WTC11 (cell line): Measurements from ENCODE around the gene MOV10.

Experiments
- EMX1 ChIP-seq: fragments of 250-450 bp; sonication (Bioruptor Pico); IDR thresholded peaks from 2 replicates; pipeline ENCODE4 v1.8.0; 2021; ENCODE audit warnings: mild to moderate bottlenecking
- NR2C2 ChIP-seq: sonication (generic); formaldehyde crosslinking; IDR thresholded peaks from 2 replicates; pipeline ENCODE4 v1.8.0; 2022; ENCODE audit warnings: mild to moderate bottlenecking, missing genetic modification reagents
- PRRX2 ChIP-seq: fragments of 250-450 bp; sonication (Bioruptor Pico); IDR thresholded peaks from 2 replicates; pipeline ENCODE4 v1.8.0; 2021; ENCODE audit warnings: mild to moderate bottlenecking
- USF1 ChIP-seq: sonication (generic); formaldehyde crosslinking; IDR thresholded peaks from 2 replicates; pipeline ENCODE4 v1.8.0; 2022; ENCODE audit warnings: mild to moderate bottlenecking, missing genetic modification reagents
- ZNF281 ChIP-seq: sonication (generic); formaldehyde crosslinking; IDR thresholded peaks from 2 replicates; pipeline ENCODE4 v1.8.0; 2023; ENCODE audit warnings: mild to moderate bottlenecking, missing genetic modification reagents
- ZNF396 ChIP-seq: fragments of 250-450 bp; sonication (Bioruptor Pico); IDR thresholded peaks from 2 replicates; pipeline ENCODE4 v1.8.0; 2021; ENCODE audit warnings: mild to moderate bottlenecking, moderate library complexity, borderline replicate concordance
- TF ChIP-seq, protein P1 (sequence below): fragments of 200-600 bp; IDR thresholded peaks from 2 replicates; pipeline ENCODE4 v1.8.0; 2022; ENCODE audit warnings: antibody characterized with exemption
- TF ChIP-seq, protein P2 (sequence below): sonication (generic); formaldehyde crosslinking; IDR thresholded peaks from 2 replicates; pipeline ENCODE4 v1.8.0; 2022; ENCODE audit warnings: mild to moderate bottlenecking, missing genetic modification reagents

GRCh38 chr1:112698366-112699310, 24.2 kb downstream of the MOV10 start:
- no peak for TF ChIP-seq EMX1
- TF ChIP-seq, protein P1, sequence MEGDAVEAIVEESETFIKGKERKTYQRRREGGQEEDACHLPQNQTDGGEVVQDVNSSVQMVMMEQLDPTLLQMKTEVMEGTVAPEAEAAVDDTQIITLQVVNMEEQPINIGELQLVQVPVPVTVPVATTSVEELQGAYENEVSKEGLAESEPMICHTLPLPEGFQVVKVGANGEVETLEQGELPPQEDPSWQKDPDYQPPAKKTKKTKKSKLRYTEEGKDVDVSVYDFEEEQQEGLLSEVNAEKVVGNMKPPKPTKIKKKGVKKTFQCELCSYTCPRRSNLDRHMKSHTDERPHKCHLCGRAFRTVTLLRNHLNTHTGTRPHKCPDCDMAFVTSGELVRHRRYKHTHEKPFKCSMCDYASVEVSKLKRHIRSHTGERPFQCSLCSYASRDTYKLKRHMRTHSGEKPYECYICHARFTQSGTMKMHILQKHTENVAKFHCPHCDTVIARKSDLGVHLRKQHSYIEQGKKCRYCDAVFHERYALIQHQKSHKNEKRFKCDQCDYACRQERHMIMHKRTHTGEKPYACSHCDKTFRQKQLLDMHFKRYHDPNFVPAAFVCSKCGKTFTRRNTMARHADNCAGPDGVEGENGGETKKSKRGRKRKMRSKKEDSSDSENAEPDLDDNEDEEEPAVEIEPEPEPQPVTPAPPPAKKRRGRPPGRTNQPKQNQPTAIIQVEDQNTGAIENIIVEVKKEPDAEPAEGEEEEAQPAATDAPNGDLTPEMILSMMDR = no peak
- TF ChIP-seq USF1 (CRISPR knock-in tag) = no peak
- no peak for TF ChIP-seq PRRX2
- TF ChIP-seq ZNF396 (CRISPR knock-in tag) = no peak
- TF ChIP-seq, protein P2, sequence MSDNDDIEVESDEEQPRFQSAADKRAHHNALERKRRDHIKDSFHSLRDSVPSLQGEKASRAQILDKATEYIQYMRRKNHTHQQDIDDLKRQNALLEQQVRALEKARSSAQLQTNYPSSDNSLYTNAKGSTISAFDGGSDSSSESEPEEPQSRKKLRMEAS (CRISPR knock-in tag) = no peak
- no peak for TF ChIP-seq ZNF281 (CRISPR knock-in tag)
- no peak for TF ChIP-seq NR2C2 (CRISPR knock-in tag)
